H1 (cell line): ENCODE results near the gene ZBTB9. TPM values are rescaled to one million over a fixed set of nuclear protein-coding genes. Genes with fewer than 3 reads are reported as not detected.
A peak's percentile ranks its signal among the peaks of the same experiment; 100 is the strongest.

ENCODE experiments used
- BACH1 ChIP-seq: IDR thresholded peaks from 2 replicates; pipeline ENCODE4 v1.6.1; 2012; ENCODE audit warnings: low read length, improper control_type of control experiment
- CEBPB ChIP-seq: IDR thresholded peaks from 2 replicates; pipeline ENCODE4 v1.6.1; 2012; ENCODE audit warnings: low read depth, low read length
- CREB1 ChIP-seq: IDR thresholded peaks from 2 replicates; pipeline ENCODE4 v1.6.1; 2012; ENCODE audit warnings: inconsistent platforms
- E2F6 ChIP-seq: IDR thresholded peaks from 2 replicates; pipeline ENCODE4 v1.6.1; 2012; ENCODE audit warnings: inconsistent platforms
- EGR1 ChIP-seq: IDR thresholded peaks from 2 replicates; pipeline ENCODE4 v1.6.1; 2011; ENCODE audit warnings: low read depth, low read length, borderline replicate concordance
- EZH2 ChIP-seq: fragments of 200-600 bp; sonication (generic); IDR thresholded peaks from 2 replicates; pipeline ENCODE4 v1.7.1; 2012; ENCODE audit warnings: low read depth, mild to moderate bottlenecking, moderate library complexity, low read length, inconsistent platforms; ENCODE audit not compliant: severe bottlenecking
- HDAC2 ChIP-seq, 2 experiments: fragments of 300-600 bp in 1 of 2; sonication (generic) in 1 of 2; IDR thresholded peaks; 2 replicates each; pipeline ENCODE4 v1.6.1; 2011 to 2012; ENCODE audit warnings: low read depth in 2 of 2, low read length in 2 of 2, mild to moderate bottlenecking in 2 of 2, moderate library complexity in 2 of 2, borderline replicate concordance in 1 of 2, inconsistent platforms in 1 of 2
- MAFK ChIP-seq: IDR thresholded peaks from 2 replicates; pipeline ENCODE4 v1.6.1; 2012; ENCODE audit warnings: low read depth, mild to moderate bottlenecking, improper control_type of control experiment, low read length
- MAX ChIP-seq: IDR thresholded peaks from 2 replicates; pipeline ENCODE4 v1.6.1; 2012; ENCODE audit warnings: inconsistent platforms
- NRF1 ChIP-seq: IDR thresholded peaks from 2 replicates; pipeline ENCODE4 v1.6.1; 2011; ENCODE audit warnings: mild to moderate bottlenecking, low read depth, low read length, improper control_type of control experiment
- POU5F1 ChIP-seq: IDR thresholded peaks from 2 replicates; pipeline ENCODE4 v1.6.1; 2011; ENCODE audit warnings: low read depth, mild to moderate bottlenecking, low read length, moderate library complexity
- RBBP5 ChIP-seq: IDR thresholded peaks from 2 replicates; pipeline ENCODE4 v1.7.1; 2012; ENCODE audit warnings: low read depth, mild to moderate bottlenecking, inconsistent platforms, low read length, moderate library complexity, borderline replicate concordance
- RFX5 ChIP-seq: IDR thresholded peaks from 2 replicates; pipeline ENCODE4 v1.6.1; 2011; ENCODE audit warnings: low read depth, low read length, improper control_type of control experiment, borderline replicate concordance
- RNF2 ChIP-seq: fragments of 200-900, 300-1000 bp; sonication (generic); IDR thresholded peaks from 2 replicates; pipeline ENCODE4 v1.7.1; 2016; ENCODE audit warnings: borderline replicate concordance, low read depth, mild to moderate bottlenecking, antibody characterized with exemption, low read length; ENCODE audit not compliant: poor library complexity, severe bottlenecking; ENCODE audit errors: missing control alignments
- SAP30 ChIP-seq: fragments of 300-600 bp; sonication (generic); IDR thresholded peaks from 2 replicates; pipeline ENCODE4 v1.7.1; 2012; ENCODE audit warnings: low read length, moderate library complexity, mild to moderate bottlenecking, inconsistent platforms; ENCODE audit not compliant: insufficient read depth, insufficient replicate concordance
- SIN3A ChIP-seq, 2 experiments: IDR thresholded peaks in 1 of 2; conservative IDR thresholded peaks in 1 of 2; 2 replicates each; pipeline ENCODE4 v1.6.1; 2011 to 2012; ENCODE audit warnings: low read length in 2 of 2, improper control_type of control experiment in 1 of 2, low read depth in 1 of 2, mild to moderate bottlenecking in 1 of 2
- SP1 ChIP-seq: IDR thresholded peaks from 2 replicates; pipeline ENCODE4 v1.6.1; 2011; ENCODE audit warnings: low read depth, low read length
- SP2 ChIP-seq: IDR thresholded peaks from 2 replicates; pipeline ENCODE4 v1.6.1; 2012; ENCODE audit warnings: mild to moderate bottlenecking, low read length, inconsistent platforms
- TAF1 ChIP-seq: IDR thresholded peaks from 2 replicates; pipeline ENCODE4 v1.6.1; 2011; ENCODE audit warnings: mild to moderate bottlenecking, low read depth, low read length
- TEAD4 ChIP-seq: IDR thresholded peaks from 2 replicates; pipeline ENCODE4 v1.6.1; 2012; ENCODE audit warnings: low read depth, low read length, inconsistent platforms, mixed read lengths
- USF2 ChIP-seq: IDR thresholded peaks from 2 replicates; pipeline ENCODE4 v1.6.1; 2011; ENCODE audit warnings: low read length, improper control_type of control experiment
- YY1 ChIP-seq: IDR thresholded peaks from 2 replicates; pipeline ENCODE4 v1.6.1; 2011; ENCODE audit warnings: low read depth, mild to moderate bottlenecking, low read length
- polyA plus RNA-seq, 7 experiments: library from polyadenylated mRNA; depleted of rRNA in 3 of 7; stranded (reverse) in 5 of 7; unstranded in 2 of 7; fragments of >200 nt in 5 of 7; fragments of 200-250 nt in 2 of 7; gene quantifications; 1 replicate in 5 of 7; 2 replicates in 1 of 7; 4 replicates in 1 of 7; pipeline versions ENCODE4 v1.2.1 to v1.2.3, GENCODE V29; 2011 to 2013; ENCODE audit warnings: missing spikeins in 2 of 7, mixed read lengths in 2 of 7
- total RNA-seq: library from RNA; stranded (reverse); fragmentation: NEBNext Ultra II Directional; extraction: Animal tissue kit (Norgen Biotek cat#: 25700); gene quantifications from 2 replicates; pipeline ENCODE4 v1.2.1, GENCODE V29; 2021

Gene ZBTB9
- total and polyA plus RNA-seq, 2 of the 8 experiments (the other 6 are each of a cell fraction or from before 2014, with no cell fraction given): 16.9 to 20.2 TPM

GRCh38 chr6:33410050-33410710 is 44.2 kb upstream of the ZBTB9 start (continued):
- no peak for TF ChIP-seq RNF2
- TF ChIP-seq EZH2: no peak
- TF ChIP-seq POU5F1: no peak
- no peak; the same call in 1 of the 2 replicates for TF ChIP-seq CEBPB
- no peak for TF ChIP-seq YY1
- TF ChIP-seq USF2: no peak; the same call in 1 of the 2 replicates
- TF ChIP-seq SP2: no peak
- TF ChIP-seq MAX: peak; percentile 95
- no peak for TF ChIP-seq MAFK
- no peak for TF ChIP-seq NRF1
- peak in 1 of 2 experiments; percentile 53; a peak in 2 of 4 replicates for TF ChIP-seq SIN3A (conservative IDR thresholded peaks at IDR 0.05 in 1 of 2, IDR thresholded peaks at IDR 0.05 in 1 of 2; ENCODE audit: low read depth in 1 of 2, low read length in 2 of 2)
- TF ChIP-seq TEAD4: peak; percentile 1; the same call in 1 of the 2 replicates
- 0 out of 2 replicates have a peak, but pooled peaks have one; percentile 15 for TF ChIP-seq TAF1
- TF ChIP-seq RBBP5: no peak
- TF ChIP-seq HDAC2 (IDR thresholded peaks at IDR 0.05; ENCODE audit: borderline replicate concordance in 1 of 2, low read depth in 2 of 2, low read length in 2 of 2): peak; percentile 8 to 98; a peak in 2 of 4 replicates
- TF ChIP-seq E2F6: peak; percentile 89
- TF ChIP-seq CREB1: peak; percentile 94
- no peak for TF ChIP-seq RFX5
- no peak for TF ChIP-seq EGR1
- TF ChIP-seq SAP30: no peak
- peak; percentile 94 for TF ChIP-seq BACH1
- no peak for TF ChIP-seq SP1
